Panc1 (cell line): ENCODE measurements around the gene FRMD5. TPM values are rescaled to one million over a fixed set of nuclear protein-coding genes. Genes with fewer than 3 reads are reported as not detected.

Experiments used
- ATAC-seq: fragments of 200-7000 bp; cut with Tn5 transposase; 2 replicates; pipeline ENCODE4 v1.9.1; 2020; ENCODE audit warnings: mild to moderate bottlenecking, moderate library complexity
- BruUV-seq: library from RNA; stranded (reverse); fragments of 400-500 nt; replicated peaks from 2 replicates; lab custom pipeline; 2021; lab: Mats Ljungman, UMichigan
- CTCF ChIA-PET: fragments of 300-600 bp; sonication (Branson Sonifier 250); formaldehyde crosslinking; loops from one replicate; lab custom pipeline; 2022; ENCODE audit warnings: antibody characterized with exemption; lab: Charles Lee
- POLR2A ChIA-PET: fragments of 300-600 bp; sonication (Branson Sonifier 250); formaldehyde crosslinking; loops from one replicate; lab custom pipeline; 2022; ENCODE audit warnings: antibody characterized with exemption; lab: Charles Lee
- DNase-seq: peaks from one replicate; pipeline ENCODE4 v3.0.0-alpha.2; 2010; ENCODE audit warnings: low read depth, low spot score
- H3K27ac ChIP-seq: 2 replicates; pipeline ENCODE4 v1.5.1; 2011; ENCODE audit warnings: mild to moderate bottlenecking, low read length, inconsistent platforms
- H3K27me3 ChIP-seq: fragments of 200-500 bp; sonication (Bioruptor generic); 2 replicates; pipeline ENCODE4 v1.6.0; 2014; ENCODE audit warnings: low read length, inconsistent platforms; ENCODE audit not compliant: control insufficient read depth, insufficient read depth
- H3K36me3 ChIP-seq: fragments of 200-500 bp; sonication (Bioruptor generic); 2 replicates; pipeline ENCODE4 v1.5.1; 2014; ENCODE audit warnings: inconsistent platforms, mild to moderate bottlenecking, low read length, moderate library complexity; ENCODE audit not compliant: control insufficient read depth, insufficient read depth
- H3K4me1 ChIP-seq: 2 replicates; pipeline ENCODE4 v1.5.1; 2011; ENCODE audit warnings: inconsistent platforms, mild to moderate bottlenecking, low read length, moderate library complexity; ENCODE audit not compliant: control insufficient read depth, insufficient read depth
- H3K4me3 ChIP-seq, 2 experiments: 2 replicates each; pipeline ENCODE4 v1.5.1; 2011 to 2012; ENCODE audit warnings: low read depth in 2 of 2, low read length in 2 of 2, mild to moderate bottlenecking in 2 of 2, inconsistent platforms in 1 of 2, moderate library complexity in 1 of 2
- H3K9me3 ChIP-seq: fragments of 200-500 bp; sonication (Bioruptor generic); 2 replicates; pipeline ENCODE4 v1.5.1; 2014; ENCODE audit warnings: low read depth, mild to moderate bottlenecking, inconsistent platforms, low read length, moderate library complexity; ENCODE audit not compliant: control insufficient read depth, insufficient read depth
- POLR2AphosphoS5 ChIP-seq: IDR thresholded peaks from 2 replicates; pipeline ENCODE4 v1.6.1; 2012; ENCODE audit warnings: mild to moderate bottlenecking, low read depth, low read length, moderate library complexity
- SIN3A ChIP-seq: IDR thresholded peaks from 2 replicates; pipeline ENCODE4 v1.6.1; 2012; ENCODE audit warnings: low read depth, mild to moderate bottlenecking, low read length, moderate library complexity, borderline replicate concordance; ENCODE audit not compliant: insufficient read depth
- TCF7L2 ChIP-seq: IDR thresholded peaks from 2 replicates; pipeline ENCODE4 v1.6.1; 2011; ENCODE audit warnings: mild to moderate bottlenecking, low read depth, low read length, inconsistent platforms
- in situ Hi-C: cut with HindIII; loops from 2 replicates; pipeline ENCODE4 v1.10.0; 2016; ENCODE audit warnings: low sequenced_read_pairs, low pct_unique_long_range_greater_than_20kb
- intact Hi-C: fragments of 100-400 bp; cut with micrococcal nuclease; formaldehyde crosslinking; loops from one replicate; pipeline ENCODE4 v1.10.0; 2022; ENCODE audit not compliant: unreplicated experiment
- total RNA-seq: library from RNA; stranded (reverse); gene quantifications from one replicate; pipeline ENCODE4 v1.2.1, GENCODE V29; 2021; ENCODE audit not compliant: unreplicated experiment
- TF ChIP-seq, protein P1 (sequence below): fragments of 450-650 bp; IDR thresholded peaks from 2 replicates; pipeline ENCODE4 v1.5.1; 2017; ENCODE audit warnings: mild to moderate bottlenecking
- TF ChIP-seq, protein P2 (sequence below), 2 experiments: IDR thresholded peaks; 2 replicates each; pipeline ENCODE4 v1.6.1; 2011 to 2012; ENCODE audit warnings: low read depth in 2 of 2, control low read depth in 1 of 2, low read length in 1 of 2, mild to moderate bottlenecking in 1 of 2, moderate library complexity in 1 of 2; ENCODE audit not compliant: insufficient read depth in 1 of 2

FRMD5 gene
- total RNA-seq, 1 experiment from 2014 or later = 18.3 TPM

DNA sequence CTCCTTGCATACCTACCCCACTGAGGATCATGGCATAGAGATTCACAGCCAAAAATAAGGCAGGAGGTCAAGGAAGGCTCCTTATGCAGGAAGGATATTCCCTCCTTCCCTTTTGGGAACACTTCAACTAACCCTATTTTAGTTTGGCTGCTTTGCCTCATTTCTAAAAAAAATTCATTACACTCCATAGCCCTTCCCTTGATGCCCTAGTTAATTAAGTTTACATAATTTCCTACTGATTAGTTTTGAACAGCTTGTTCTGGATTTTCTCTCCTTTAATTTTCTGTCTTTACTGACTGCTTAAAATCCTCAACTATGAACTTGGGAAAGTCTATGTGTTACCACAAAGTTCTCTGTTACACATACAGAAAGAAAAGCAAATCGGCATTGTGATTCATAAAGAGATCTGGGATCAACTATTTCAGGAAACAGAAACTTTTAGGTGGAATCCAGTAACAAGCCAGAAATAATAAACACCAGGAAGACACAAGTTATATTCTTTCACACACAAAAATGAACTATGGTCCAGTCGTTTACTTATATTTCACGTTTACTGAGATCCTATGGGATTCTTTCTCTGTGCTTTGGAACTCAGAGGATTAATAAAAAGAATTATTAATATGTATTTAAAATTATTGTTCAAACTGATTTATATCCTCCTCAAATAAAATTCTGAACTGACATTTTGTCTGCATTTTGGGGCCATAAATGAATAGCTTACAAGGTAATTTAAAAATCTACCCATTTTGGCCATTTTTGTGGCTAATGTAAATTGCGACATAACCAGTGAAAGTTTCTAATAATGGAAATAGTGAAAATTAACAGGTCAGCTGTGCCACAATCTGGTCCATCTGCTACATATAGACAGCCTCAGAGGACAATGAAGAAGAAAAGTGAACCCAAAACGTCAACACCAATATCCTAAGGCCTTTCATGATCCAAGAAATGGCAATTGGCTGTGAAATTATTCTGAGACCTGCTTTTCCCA, 113.8 kb downstream of the FRMD5 start:
- ATAC-seq (no peak), DNase-seq (no peak)
- CTCF ChIA-PET = no interaction called here
- in situ Hi-C loops = no loop called here
- intact Hi-C loops = no loop called here
- POLR2A ChIA-PET = no interaction called here
- no peaks in the 10 kb centered on the region for H3K27me3 ChIP-seq
- TF ChIP-seq POLR2AphosphoS5 (no peak), TCF7L2 (no peak), SIN3A (no peak)
- TF ChIP-seq, protein P1, sequence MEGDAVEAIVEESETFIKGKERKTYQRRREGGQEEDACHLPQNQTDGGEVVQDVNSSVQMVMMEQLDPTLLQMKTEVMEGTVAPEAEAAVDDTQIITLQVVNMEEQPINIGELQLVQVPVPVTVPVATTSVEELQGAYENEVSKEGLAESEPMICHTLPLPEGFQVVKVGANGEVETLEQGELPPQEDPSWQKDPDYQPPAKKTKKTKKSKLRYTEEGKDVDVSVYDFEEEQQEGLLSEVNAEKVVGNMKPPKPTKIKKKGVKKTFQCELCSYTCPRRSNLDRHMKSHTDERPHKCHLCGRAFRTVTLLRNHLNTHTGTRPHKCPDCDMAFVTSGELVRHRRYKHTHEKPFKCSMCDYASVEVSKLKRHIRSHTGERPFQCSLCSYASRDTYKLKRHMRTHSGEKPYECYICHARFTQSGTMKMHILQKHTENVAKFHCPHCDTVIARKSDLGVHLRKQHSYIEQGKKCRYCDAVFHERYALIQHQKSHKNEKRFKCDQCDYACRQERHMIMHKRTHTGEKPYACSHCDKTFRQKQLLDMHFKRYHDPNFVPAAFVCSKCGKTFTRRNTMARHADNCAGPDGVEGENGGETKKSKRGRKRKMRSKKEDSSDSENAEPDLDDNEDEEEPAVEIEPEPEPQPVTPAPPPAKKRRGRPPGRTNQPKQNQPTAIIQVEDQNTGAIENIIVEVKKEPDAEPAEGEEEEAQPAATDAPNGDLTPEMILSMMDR = no peak
- TF ChIP-seq, protein P2, sequence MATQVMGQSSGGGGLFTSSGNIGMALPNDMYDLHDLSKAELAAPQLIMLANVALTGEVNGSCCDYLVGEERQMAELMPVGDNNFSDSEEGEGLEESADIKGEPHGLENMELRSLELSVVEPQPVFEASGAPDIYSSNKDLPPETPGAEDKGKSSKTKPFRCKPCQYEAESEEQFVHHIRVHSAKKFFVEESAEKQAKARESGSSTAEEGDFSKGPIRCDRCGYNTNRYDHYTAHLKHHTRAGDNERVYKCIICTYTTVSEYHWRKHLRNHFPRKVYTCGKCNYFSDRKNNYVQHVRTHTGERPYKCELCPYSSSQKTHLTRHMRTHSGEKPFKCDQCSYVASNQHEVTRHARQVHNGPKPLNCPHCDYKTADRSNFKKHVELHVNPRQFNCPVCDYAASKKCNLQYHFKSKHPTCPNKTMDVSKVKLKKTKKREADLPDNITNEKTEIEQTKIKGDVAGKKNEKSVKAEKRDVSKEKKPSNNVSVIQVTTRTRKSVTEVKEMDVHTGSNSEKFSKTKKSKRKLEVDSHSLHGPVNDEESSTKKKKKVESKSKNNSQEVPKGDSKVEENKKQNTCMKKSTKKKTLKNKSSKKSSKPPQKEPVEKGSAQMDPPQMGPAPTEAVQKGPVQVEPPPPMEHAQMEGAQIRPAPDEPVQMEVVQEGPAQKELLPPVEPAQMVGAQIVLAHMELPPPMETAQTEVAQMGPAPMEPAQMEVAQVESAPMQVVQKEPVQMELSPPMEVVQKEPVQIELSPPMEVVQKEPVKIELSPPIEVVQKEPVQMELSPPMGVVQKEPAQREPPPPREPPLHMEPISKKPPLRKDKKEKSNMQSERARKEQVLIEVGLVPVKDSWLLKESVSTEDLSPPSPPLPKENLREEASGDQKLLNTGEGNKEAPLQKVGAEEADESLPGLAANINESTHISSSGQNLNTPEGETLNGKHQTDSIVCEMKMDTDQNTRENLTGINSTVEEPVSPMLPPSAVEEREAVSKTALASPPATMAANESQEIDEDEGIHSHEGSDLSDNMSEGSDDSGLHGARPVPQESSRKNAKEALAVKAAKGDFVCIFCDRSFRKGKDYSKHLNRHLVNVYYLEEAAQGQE (IDR thresholded peaks at IDR 0.05; ENCODE audit: insufficient read depth in 1 of 2, low read depth in 2 of 2, low read length in 1 of 2) = no peak
- no peak overlapping the region for H3K27ac ChIP-seq
- peaks cover 10% of the 10 kb centered on the region for H3K4me1 ChIP-seq
- H3K9me3 ChIP-seq = peaks cover 27% of the 10 kb centered on the region; the same call in 1 of the 2 replicates
- BruUV-seq = no TSS peak
- H3K36me3 ChIP-seq = no peaks in the 10 kb centered on the region
- no peak overlapping the region for H3K4me3 ChIP-seq

DNA sequence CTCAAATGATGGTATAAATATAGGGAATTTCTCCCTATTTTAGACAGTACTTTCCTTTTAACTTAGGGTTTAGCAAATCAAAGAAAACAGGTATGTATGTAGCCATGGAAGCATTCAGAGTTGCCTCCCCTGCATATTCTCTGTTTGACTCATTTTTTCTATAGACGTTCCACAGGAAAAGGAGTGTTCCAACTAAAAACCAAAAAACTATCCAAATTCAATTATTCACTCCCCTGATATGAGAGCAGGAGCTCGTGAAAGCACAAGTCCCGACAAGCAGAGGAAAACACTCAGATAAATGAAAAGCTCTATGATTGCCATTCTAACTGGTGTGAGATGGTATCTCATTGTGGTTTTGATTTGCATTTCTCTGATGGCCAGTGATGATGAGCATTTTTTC, 119.5 kb downstream of the FRMD5 start:
- no TSS peak for BruUV-seq
- TF ChIP-seq, protein P2 (IDR thresholded peaks at IDR 0.05; ENCODE audit: insufficient read depth in 1 of 2, low read depth in 2 of 2, low read length in 1 of 2) = no peak
- TF ChIP-seq POLR2AphosphoS5 (no peak), SIN3A (no peak), TCF7L2 (no peak)
- TF ChIP-seq, protein P1 = no peak
- Histone ChIP-seq H3K4me1 (no peaks in the 10 kb centered on the region), H3K27ac (no peak overlapping the region), H3K4me3 (no peak overlapping the region), H3K36me3 (no peaks in the 10 kb centered on the region), H3K27me3 (no peaks in the 10 kb centered on the region), H3K9me3 (peaks cover 27% of the 10 kb centered on the region; the same call in 1 of the 2 replicates)
- ATAC-seq (no peak), DNase-seq (no peak)
- ChIA-PET CTCF (no interaction called here), POLR2A (no interaction called here)
- in situ Hi-C loops = no loop called here
- intact Hi-C loops = no loop called here
